Measurements from ENCODE around the gene SSBP1.

The SSBP1 gene

GRCh38 chr7:141785706-141786552 lies 47.8 kb downstream of the SSBP1 start:
- DNase-seq: peak in 1 of 2 experiments; percentile 5

- no peak for DNase-seq
Observed at GRCh38 chr7:141788296-141788695, 50.1 kb downstream of the SSBP1 start.

- no peak for DNase-seq
Observed at GRCh38 chr7:141789917-141790316, 51.8 kb downstream of the SSBP1 start, which contains the start of gene TAS2R5. Gene TAS2R5, plus strand, starts transcription at chr7:141790217. Its CDS starts 145 bp downstream, at chr7:141790362.

- DNase-seq: no peak
Observed at GRCh38 chr7:141792526-141792925, 54.4 kb downstream of the SSBP1 start.
